ENCODE results near the gene PAK5. TPM values are rescaled to one million over a fixed set of nuclear protein-coding genes. Genes with fewer than 3 reads are reported as not detected.

Gene PAK5
- total and polyA plus RNA-seq, 2 experiments from 2014 or later, result not detected

- H3K36me3 ChIP-seq (ENCODE audit: low read depth), result no peaks in the 10 kb centered on the region
- no peak overlapping the region for H3K4me3 ChIP-seq
- H3K4me1 ChIP-seq (ENCODE audit: insufficient read depth), result no peaks in the 10 kb centered on the region
- WGBS, 2 experiments (ENCODE audit: low coverage in 1 of 2, low lambda C conversion rate in 2 of 2, missing lambda C conversion rate in 2 of 2), result 10 to 23% methylated on average over 1 of the region's 1 CpG
- no peaks in the 10 kb centered on the region for H3K9me2 ChIP-seq (ENCODE audit: insufficient read depth)
- H3K9ac ChIP-seq, result no peak overlapping the region
- H4K20me1 ChIP-seq (ENCODE audit: insufficient read depth), result no peaks in the 10 kb centered on the region
- no peak overlapping the region for H2AFZ ChIP-seq
- H3K9me3 ChIP-seq (ENCODE audit: low read depth), result no peaks in the 10 kb centered on the region
- H3K79me2 ChIP-seq (ENCODE audit: insufficient read depth), result no peaks in the 10 kb centered on the region
- H3F3A ChIP-seq (ENCODE audit: insufficient read depth), result no peaks in the 10 kb centered on the region
- no peak overlapping the region for H3K27ac ChIP-seq
- H3K27me3 ChIP-seq (replicated peaks; ENCODE audit: insufficient read depth), result no peaks in the 10 kb centered on the region
- no peak overlapping the region for H3K4me2 ChIP-seq (ENCODE audit: unreplicated experiment)
- in situ Hi-C loops (cut with MboI), result no loop called here
- TF ChIP-seq EZH2phosphoT487 (IDR thresholded peaks at IDR 0.05; ENCODE audit: insufficient read depth, low read depth), result no peak
- TF ChIP-seq EZH2 (IDR thresholded peaks at IDR 0.05; ENCODE audit: insufficient read depth, poor library complexity, severe bottlenecking), result no peak
- no peak for DNase-seq
Measured at GRCh38 chr20:9808166-9808565, 30.7 kb downstream of the PAK5 start.

GRCh38 chr20:9807136-9807535, 31.7 kb downstream of the PAK5 start:
- Histone ChIP-seq H3K4me3 (no peak overlapping the region), H3K9me3 (ENCODE audit: low read depth) (no peaks in the 10 kb centered on the region), H3K9ac (no peak overlapping the region), H3K4me1 (ENCODE audit: insufficient read depth) (no peaks in the 10 kb centered on the region), H2AFZ (no peak overlapping the region), H3K79me2 (ENCODE audit: insufficient read depth) (no peaks in the 10 kb centered on the region), H3K27me3 (replicated peaks; ENCODE audit: insufficient read depth) (no peaks in the 10 kb centered on the region), H3K36me3 (ENCODE audit: low read depth) (no peaks in the 10 kb centered on the region), H3K9me2 (ENCODE audit: insufficient read depth) (no peaks in the 10 kb centered on the region), H4K20me1 (ENCODE audit: insufficient read depth) (no peaks in the 10 kb centered on the region), H3F3A (ENCODE audit: insufficient read depth) (no peaks in the 10 kb centered on the region), H3K27ac (no peak overlapping the region), H3K4me2 (ENCODE audit: unreplicated experiment) (no peak overlapping the region)
- no peak for TF ChIP-seq EZH2phosphoT487 (IDR thresholded peaks at IDR 0.05; ENCODE audit: insufficient read depth, low read depth)
- TF ChIP-seq EZH2 (IDR thresholded peaks at IDR 0.05; ENCODE audit: insufficient read depth, poor library complexity, severe bottlenecking), result no peak
- in situ Hi-C loops (cut with MboI), result no loop called here
- 21 to 29% methylated on average over 3 of the region's 3 CpGs for WGBS, 2 experiments (ENCODE audit: low coverage in 1 of 2, low lambda C conversion rate in 2 of 2, missing lambda C conversion rate in 2 of 2)
- DNase-seq, result no peak

GRCh38 chr20:9800421-9800820, 38.5 kb downstream of the PAK5 start:
- Histone ChIP-seq H3K9ac (no peak overlapping the region), H3K79me2 (ENCODE audit: insufficient read depth) (no peaks in the 10 kb centered on the region), H3K27me3 (replicated peaks; ENCODE audit: insufficient read depth) (no peaks in the 10 kb centered on the region), H3K36me3 (ENCODE audit: low read depth) (no peaks in the 10 kb centered on the region), H4K20me1 (ENCODE audit: insufficient read depth) (no peaks in the 10 kb centered on the region), H3F3A (ENCODE audit: insufficient read depth) (no peaks in the 10 kb centered on the region), H3K27ac (no peak overlapping the region), H3K4me2 (ENCODE audit: unreplicated experiment) (no peak overlapping the region), H3K9me3 (ENCODE audit: low read depth) (no peaks in the 10 kb centered on the region), H3K4me3 (no peak overlapping the region), H3K9me2 (ENCODE audit: insufficient read depth) (no peaks in the 10 kb centered on the region; the same call in 1 of the 2 replicates), H2AFZ (no peak overlapping the region), H3K4me1 (ENCODE audit: insufficient read depth) (no peaks in the 10 kb centered on the region)
- DNase-seq, result no peak
- in situ Hi-C loops (cut with MboI), result no loop called here
- no peak for TF ChIP-seq EZH2 (IDR thresholded peaks at IDR 0.05; ENCODE audit: insufficient read depth, poor library complexity, severe bottlenecking)
- TF ChIP-seq EZH2phosphoT487 (IDR thresholded peaks at IDR 0.05; ENCODE audit: insufficient read depth, low read depth), result no peak
- 0% methylated on average over 1 of the region's 1 CpG for WGBS, 2 experiments (ENCODE audit: low coverage in 1 of 2, low lambda C conversion rate in 2 of 2, missing lambda C conversion rate in 2 of 2)

- Histone ChIP-seq H3K27me3 (replicated peaks; ENCODE audit: insufficient read depth) (no peaks in the 10 kb centered on the region), H3K9me3 (ENCODE audit: low read depth) (no peaks in the 10 kb centered on the region), H3K36me3 (ENCODE audit: low read depth) (no peaks in the 10 kb centered on the region), H3K4me2 (ENCODE audit: unreplicated experiment) (no peak overlapping the region), H3K9ac (no peak overlapping the region), H3K4me1 (ENCODE audit: insufficient read depth) (no peaks in the 10 kb centered on the region), H3K9me2 (ENCODE audit: insufficient read depth) (peaks cover 3% of the 10 kb centered on the region; the same call in 1 of the 2 replicates), H3K79me2 (ENCODE audit: insufficient read depth) (no peaks in the 10 kb centered on the region), H3F3A (ENCODE audit: insufficient read depth) (no peaks in the 10 kb centered on the region), H4K20me1 (ENCODE audit: insufficient read depth) (no peaks in the 10 kb centered on the region), H3K27ac (no peak overlapping the region), H3K4me3 (no peak overlapping the region), H2AFZ (no peak overlapping the region)
- 22 to 24% methylated on average over 3 of the region's 3 CpGs for WGBS, 2 experiments (ENCODE audit: low coverage in 1 of 2, low lambda C conversion rate in 2 of 2, missing lambda C conversion rate in 2 of 2)
- DNase-seq, result no peak
- TF ChIP-seq EZH2phosphoT487 (IDR thresholded peaks at IDR 0.05; ENCODE audit: insufficient read depth, low read depth) (no peak), EZH2 (IDR thresholded peaks at IDR 0.05; ENCODE audit: insufficient read depth, poor library complexity, severe bottlenecking) (no peak)
- in situ Hi-C loops (cut with MboI), result no loop called here
Measured at GRCh38 chr20:9794831-9795230, 44.0 kb downstream of the PAK5 start.

- Histone ChIP-seq H3F3A (ENCODE audit: insufficient read depth) (no peaks in the 10 kb centered on the region), H3K4me3 (no peak overlapping the region), H3K9ac (no peak overlapping the region), H3K27ac (no peak overlapping the region), H3K9me3 (ENCODE audit: low read depth) (no peaks in the 10 kb centered on the region), H3K9me2 (ENCODE audit: insufficient read depth) (peaks cover 3% of the 10 kb centered on the region; the same call in 1 of the 2 replicates), H3K4me2 (ENCODE audit: unreplicated experiment) (no peak overlapping the region), H3K79me2 (ENCODE audit: insufficient read depth) (no peaks in the 10 kb centered on the region), H3K27me3 (replicated peaks; ENCODE audit: insufficient read depth) (no peaks in the 10 kb centered on the region), H3K36me3 (ENCODE audit: low read depth) (no peaks in the 10 kb centered on the region), H2AFZ (no peak overlapping the region), H4K20me1 (ENCODE audit: insufficient read depth) (no peaks in the 10 kb centered on the region), H3K4me1 (ENCODE audit: insufficient read depth) (no peaks in the 10 kb centered on the region)
- DNase-seq, result no peak
- in situ Hi-C loops (cut with MboI), result no loop called here
- TF ChIP-seq EZH2phosphoT487 (IDR thresholded peaks at IDR 0.05; ENCODE audit: insufficient read depth, low read depth) (no peak), EZH2 (IDR thresholded peaks at IDR 0.05; ENCODE audit: insufficient read depth, poor library complexity, severe bottlenecking) (no peak)
- 18 to 29% methylated on average over 6 of the region's 6 CpGs for WGBS, 2 experiments (ENCODE audit: low coverage in 1 of 2, low lambda C conversion rate in 2 of 2, missing lambda C conversion rate in 2 of 2)
Measured at GRCh38 chr20:9792674-9793073, 46.2 kb downstream of the PAK5 start.

All from GM23248 (cell line).